Activated CD4-positive, alpha-beta T cell treated with anti-CD3 and anti-CD28 coated beads for 1 hour (primary cell): ENCODE results near the gene PITPNC1.

Experiments
- DNase-seq: peaks from one replicate; pipeline ENCODE4 v3.0.0-alpha.2; 2020

The PITPNC1 gene

GRCh38 chr17:67659028-67659427, 281.9 kb downstream of the PITPNC1 start:
- no peak for DNase-seq

- no peak for DNase-seq
Measured at GRCh38 chr17:67662712-67663111, 285.6 kb downstream of the PITPNC1 start.

- DNase-seq: no peak
Measured at GRCh38 chr17:67663457-67663856, 286.4 kb downstream of the PITPNC1 start.

GRCh38 chr17:67666028-67666427, 288.9 kb downstream of the PITPNC1 start:
- no peak for DNase-seq

GRCh38 chr17:67666710-67667109, 289.6 kb downstream of the PITPNC1 start:
- no peak for DNase-seq

GRCh38 chr17:67671493-67671892, 294.4 kb downstream of the PITPNC1 start:
- no peak for DNase-seq

GRCh38 chr17:67672592-67673335, 295.7 kb downstream of the PITPNC1 start:
- no peak for DNase-seq

- no peak for DNase-seq
Measured at GRCh38 chr17:67675481-67675880, 298.4 kb downstream of the PITPNC1 start.

- no peak for DNase-seq
Measured at GRCh38 chr17:67676305-67676704, 299.2 kb downstream of the PITPNC1 start.

GRCh38 chr17:67678414-67678813, 301.3 kb downstream of the PITPNC1 start:
- no peak for DNase-seq

- no peak for DNase-seq
Measured at GRCh38 chr17:67679225-67679624, 302.1 kb downstream of the PITPNC1 start.

GRCh38 chr17:67679721-67680120, 302.6 kb downstream of the PITPNC1 start:
- no peak for DNase-seq

GRCh38 chr17:67680445-67681224, 303.6 kb downstream of the PITPNC1 start:
- no peak for DNase-seq

GRCh38 chr17:67682196-67682595, 305.1 kb downstream of the PITPNC1 start:
- no peak for DNase-seq

GRCh38 chr17:67685351-67685750, 308.3 kb downstream of the PITPNC1 start:
- no peak for DNase-seq

- DNase-seq: no peak
Measured at GRCh38 chr17:67686241-67686640, 309.2 kb downstream of the PITPNC1 start.

- DNase-seq: no peak
Measured at GRCh38 chr17:67687511-67687910, 310.4 kb downstream of the PITPNC1 start.

GRCh38 chr17:67689534-67690177, 312.6 kb downstream of the PITPNC1 start:
- no peak for DNase-seq

- no peak for DNase-seq
Measured at GRCh38 chr17:67693811-67694210, 316.7 kb downstream of the PITPNC1 start.

- DNase-seq: no peak
Measured at GRCh38 chr17:67696347-67696746, 319.3 kb downstream of the PITPNC1 start.

GRCh38 chr17:67696853-67697498, 319.9 kb downstream of the PITPNC1 start:
- no peak for DNase-seq

GRCh38 chr17:67700037-67700724, 323.1 kb downstream of the PITPNC1 start:
- DNase-seq: no peak

- no peak for DNase-seq
Measured at GRCh38 chr17:67700725-67701119, 323.6 kb downstream of the PITPNC1 start.
